ENCODE measurements around the gene REPIN1. TPM values are rescaled to one million over a fixed set of nuclear protein-coding genes. Genes with fewer than 3 reads are reported as not detected.

The REPIN1 gene
- total RNA-seq, 1 donor: 57.5 TPM

DNA sequence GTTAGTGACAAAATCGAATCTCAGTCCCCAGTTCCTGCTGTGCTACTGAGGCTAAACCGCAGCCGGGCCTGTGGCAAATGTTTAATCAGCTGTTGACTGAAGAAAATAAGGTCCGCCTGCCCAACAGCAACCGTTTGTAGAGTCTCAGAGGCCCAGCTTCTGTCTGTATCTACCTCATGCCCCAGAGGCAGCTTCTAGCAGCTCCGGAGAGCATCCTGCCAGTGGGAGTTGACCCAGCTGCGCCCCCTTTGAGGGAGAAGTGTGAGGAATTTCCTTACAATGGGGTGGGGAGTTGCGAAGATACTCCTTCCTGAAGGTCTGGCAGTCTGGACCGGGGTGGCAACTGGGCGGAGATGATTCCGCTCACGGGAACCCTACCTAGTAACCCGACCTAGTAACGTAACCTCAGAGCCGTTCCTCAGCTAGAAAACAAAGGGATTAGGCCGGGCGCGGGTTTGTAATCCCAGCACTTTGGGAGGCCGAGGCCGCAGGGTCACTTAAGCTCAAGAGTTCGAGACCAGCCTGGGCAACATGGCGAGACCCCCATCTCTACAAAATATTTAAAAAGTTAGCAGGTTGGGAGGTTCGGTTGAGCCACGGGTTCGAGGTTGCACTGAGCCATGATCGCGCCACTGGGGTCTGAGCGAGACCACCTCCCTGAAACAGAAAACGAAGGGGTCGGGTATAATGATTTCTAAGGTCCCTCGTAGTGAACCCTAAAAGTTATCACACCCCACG is 9.7 kb downstream of the REPIN1 start:
- TF ChIP-seq, protein P1, sequence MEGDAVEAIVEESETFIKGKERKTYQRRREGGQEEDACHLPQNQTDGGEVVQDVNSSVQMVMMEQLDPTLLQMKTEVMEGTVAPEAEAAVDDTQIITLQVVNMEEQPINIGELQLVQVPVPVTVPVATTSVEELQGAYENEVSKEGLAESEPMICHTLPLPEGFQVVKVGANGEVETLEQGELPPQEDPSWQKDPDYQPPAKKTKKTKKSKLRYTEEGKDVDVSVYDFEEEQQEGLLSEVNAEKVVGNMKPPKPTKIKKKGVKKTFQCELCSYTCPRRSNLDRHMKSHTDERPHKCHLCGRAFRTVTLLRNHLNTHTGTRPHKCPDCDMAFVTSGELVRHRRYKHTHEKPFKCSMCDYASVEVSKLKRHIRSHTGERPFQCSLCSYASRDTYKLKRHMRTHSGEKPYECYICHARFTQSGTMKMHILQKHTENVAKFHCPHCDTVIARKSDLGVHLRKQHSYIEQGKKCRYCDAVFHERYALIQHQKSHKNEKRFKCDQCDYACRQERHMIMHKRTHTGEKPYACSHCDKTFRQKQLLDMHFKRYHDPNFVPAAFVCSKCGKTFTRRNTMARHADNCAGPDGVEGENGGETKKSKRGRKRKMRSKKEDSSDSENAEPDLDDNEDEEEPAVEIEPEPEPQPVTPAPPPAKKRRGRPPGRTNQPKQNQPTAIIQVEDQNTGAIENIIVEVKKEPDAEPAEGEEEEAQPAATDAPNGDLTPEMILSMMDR (IDR thresholded peaks at IDR 0.05; ENCODE audit: extremely low read depth, low read depth, low read length): no peak
- H3K79me2 ChIP-seq (ENCODE audit: insufficient read depth, low read length): peaks cover 41% of the 10 kb centered on the region
- peaks cover 3% of the 10 kb centered on the region for H4K20me1 ChIP-seq (ENCODE audit: insufficient read depth, low read length)
- H3K4me2 ChIP-seq (ENCODE audit: insufficient read depth, low read length): peak overlapping the region; percentile 89
- no peaks in the 10 kb centered on the region for H3K27me3 ChIP-seq (ENCODE audit: insufficient read depth, low read length)
- peak overlapping the region; percentile 69 for H3K27ac ChIP-seq (ENCODE audit: low read depth, low read length)
- H3K4me3 ChIP-seq (ENCODE audit: insufficient read depth, low read length): peak overlapping the region; percentile 91
- H3K36me3 ChIP-seq (ENCODE audit: insufficient read depth, low read length): peaks cover 11% of the 10 kb centered on the region
- peak; percentile 94 for DNase-seq (ENCODE audit: insufficient read length, low spot score, missing footprints)
- H3K9me3 ChIP-seq (ENCODE audit: low read depth, low read length): no peaks in the 10 kb centered on the region
- peak overlapping the region; percentile 87 for H2AFZ ChIP-seq (ENCODE audit: low read length)
- H3K4me1 ChIP-seq (ENCODE audit: insufficient read depth, low read length): peaks cover 14% of the 10 kb centered on the region

DNA sequence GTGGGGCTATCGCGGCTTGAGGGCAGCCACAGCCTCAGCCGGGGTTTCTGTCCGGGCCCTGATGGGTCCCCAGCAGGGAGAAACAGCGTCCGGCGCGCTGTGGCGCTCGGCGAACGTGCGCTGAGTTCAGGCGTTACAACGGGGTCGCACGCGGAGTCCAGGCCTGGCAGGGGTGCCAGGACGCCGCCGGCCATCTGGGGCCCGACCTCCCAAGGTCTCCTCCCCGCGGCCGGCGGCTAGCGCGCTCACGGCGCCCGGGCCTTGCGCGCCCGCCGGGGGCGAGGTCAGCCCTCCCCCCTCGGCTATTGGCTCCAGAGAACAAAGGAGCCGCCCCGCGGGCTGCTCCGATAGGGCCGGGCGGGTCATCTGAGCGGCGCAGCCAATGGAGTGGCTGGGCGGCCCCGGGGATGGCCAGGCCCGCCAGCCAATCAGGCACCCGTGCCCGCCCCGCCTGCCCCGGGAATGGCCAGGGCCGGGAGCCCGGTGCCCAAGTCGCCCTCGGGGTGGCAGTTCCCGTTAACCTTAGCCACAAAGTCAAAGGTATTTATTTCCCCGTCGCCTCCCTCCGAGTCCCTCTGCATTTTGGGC is 10.3 kb downstream of the REPIN1 start, which contains the start of gene ZNF775:
TSS of gene ZNF775 (plus strand) at position 478 of the 588 bp plus-strand sequence. CDS start 9,141 bp downstream, outside the sequence.
- H3K27ac ChIP-seq (ENCODE audit: low read depth, low read length): peak within 1 kb of the TSS; percentile 69
- H4K20me1 ChIP-seq (ENCODE audit: insufficient read depth, low read length): no peaks in the 10 kb centered on the region
- peaks cover 5% of the 10 kb centered on the region for H3K36me3 ChIP-seq (ENCODE audit: insufficient read depth, low read length)
- H3K4me2 ChIP-seq (ENCODE audit: insufficient read depth, low read length): peak within 1 kb of the TSS; percentile 95
- peaks cover 14% of the 10 kb centered on the region for H3K4me1 ChIP-seq (ENCODE audit: insufficient read depth, low read length)
- peak within 1 kb of the TSS; percentile 95 for H2AFZ ChIP-seq (ENCODE audit: low read length)
- H3K4me3 ChIP-seq (ENCODE audit: insufficient read depth, low read length): peak within 1 kb of the TSS; percentile 91
- H3K79me2 ChIP-seq (ENCODE audit: insufficient read depth, low read length): peaks cover 40% of the 10 kb centered on the region
- no peaks in the 10 kb centered on the region for H3K9me3 ChIP-seq (ENCODE audit: low read depth, low read length)
- TF ChIP-seq, protein P1 (IDR thresholded peaks at IDR 0.05; ENCODE audit: extremely low read depth, low read depth, low read length): no peak
- H3K27me3 ChIP-seq (ENCODE audit: insufficient read depth, low read length): no peaks in the 10 kb centered on the region
- peak; percentile 100 for DNase-seq (ENCODE audit: insufficient read length, low spot score, missing footprints)

DNA sequence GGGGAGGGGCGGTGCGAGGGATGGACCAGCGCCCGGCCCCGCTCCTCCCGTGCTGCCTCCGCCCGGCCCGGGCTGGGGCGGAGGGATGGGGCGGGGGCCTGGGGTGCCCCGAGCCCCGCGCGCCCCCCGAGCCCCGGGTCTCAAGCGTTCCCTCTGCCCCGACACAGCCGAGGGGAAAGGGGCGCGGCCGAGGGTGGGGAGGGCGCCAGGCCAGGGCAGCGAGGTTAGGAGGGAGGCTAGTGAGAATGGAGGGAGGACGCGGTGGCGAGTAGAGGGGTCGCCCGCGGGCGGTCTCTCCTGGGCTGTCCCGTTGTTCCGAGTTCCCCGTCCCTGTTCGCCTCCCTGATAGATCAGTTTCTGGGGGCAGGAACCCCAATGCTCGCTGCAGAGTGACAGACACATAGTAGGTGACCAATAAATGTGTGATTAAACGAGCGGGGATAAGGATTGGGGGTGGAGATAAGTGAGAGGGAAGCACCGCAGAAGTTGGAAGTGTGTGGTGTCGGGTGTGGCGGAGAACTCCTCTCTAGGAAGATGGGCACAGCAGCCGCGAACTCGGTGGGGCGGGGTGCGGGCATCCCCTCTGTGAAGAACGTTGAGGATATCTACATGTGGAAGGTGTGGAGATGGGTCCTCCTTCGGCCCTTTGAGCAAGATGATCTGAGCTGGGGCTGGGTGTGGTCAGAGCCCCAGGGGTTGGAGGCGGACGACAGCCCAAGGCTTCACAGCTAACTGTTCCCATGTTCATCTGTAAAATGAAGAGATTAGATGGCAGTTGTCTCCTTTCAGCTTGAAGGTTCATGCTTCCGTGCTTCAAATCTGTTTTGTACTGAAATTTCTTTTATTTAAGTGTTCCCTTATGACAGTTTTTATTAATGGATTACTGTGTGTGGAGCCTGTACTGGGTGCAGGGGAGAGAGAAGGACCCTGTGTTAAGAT is 11.1 kb downstream of the REPIN1 start:
- H3K4me1 ChIP-seq (ENCODE audit: insufficient read depth, low read length): peaks cover 14% of the 10 kb centered on the region
- peak; percentile 89 for DNase-seq (ENCODE audit: insufficient read length, low spot score, missing footprints)

More for the DNA sequence above, 11.1 kb downstream of the REPIN1 start:
- TF ChIP-seq, protein P1 (IDR thresholded peaks at IDR 0.05; ENCODE audit: extremely low read depth, low read depth, low read length): no peak
- Histone ChIP-seq H3K79me2 (ENCODE audit: insufficient read depth, low read length) (peaks cover 35% of the 10 kb centered on the region), H2AFZ (ENCODE audit: low read length) (peak overlapping the region; percentile 95), H3K27me3 (ENCODE audit: insufficient read depth, low read length) (no peaks in the 10 kb centered on the region), H3K4me2 (ENCODE audit: insufficient read depth, low read length) (peak overlapping the region; percentile 95), H3K36me3 (ENCODE audit: insufficient read depth, low read length) (no peaks in the 10 kb centered on the region), H3K4me3 (ENCODE audit: insufficient read depth, low read length) (peak overlapping the region; percentile 91), H3K9me3 (ENCODE audit: low read depth, low read length) (no peaks in the 10 kb centered on the region), H4K20me1 (ENCODE audit: insufficient read depth, low read length) (peaks cover 5% of the 10 kb centered on the region), H3K27ac (ENCODE audit: low read depth, low read length) (no peak overlapping the region)
